ENCODE measurements around the gene ILKAP.

Gene ILKAP

DNA sequence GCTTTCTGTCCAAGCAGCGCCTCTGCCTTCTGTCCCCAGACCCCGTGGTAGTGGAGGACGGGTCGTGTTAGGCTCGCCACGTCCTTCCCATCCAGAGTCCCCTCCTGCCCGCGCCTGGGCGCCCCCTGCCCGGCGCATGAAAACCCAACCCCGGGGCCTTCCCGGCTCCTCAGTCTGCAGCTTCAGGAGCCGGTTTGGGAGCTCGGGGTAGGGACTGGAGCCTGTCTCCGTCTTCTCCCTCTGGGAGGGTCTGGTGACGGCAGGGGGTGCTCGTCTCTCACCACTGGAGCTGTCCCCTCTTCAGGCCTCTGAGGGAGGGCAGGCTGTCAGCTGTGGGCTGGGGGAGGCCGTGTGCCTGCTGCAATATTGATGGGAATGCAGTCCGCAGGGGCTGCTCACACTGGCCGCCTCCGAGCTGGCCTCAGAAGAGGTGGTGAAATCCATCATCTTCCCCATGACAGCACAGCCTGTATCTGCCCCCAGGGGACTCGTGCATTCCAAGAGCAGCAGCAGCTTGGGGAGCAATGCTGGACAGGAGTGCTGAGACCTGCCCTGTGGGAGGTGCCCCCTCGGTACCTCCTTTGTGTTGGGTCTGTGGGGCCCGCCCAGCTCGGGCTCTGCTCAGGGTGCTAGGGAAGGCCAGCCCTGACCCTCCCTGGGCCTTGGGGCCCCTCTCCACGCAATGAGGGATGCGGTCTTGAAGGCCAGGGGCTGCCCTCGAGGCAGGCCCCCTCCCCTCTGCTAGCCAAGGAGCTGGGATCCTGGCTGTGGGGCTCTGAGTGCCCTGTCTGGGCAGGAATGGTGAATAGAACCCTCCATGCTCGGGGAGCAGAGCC is 82.8 kb downstream of the ILKAP start:
- in situ Hi-C loops (cut with HindIII; ENCODE audit: low pct_ligation_motif_present, low pct_unique_long_range_greater_than_20kb, low sequenced_read_pairs) = no loop called here

More for the DNA sequence above, 82.8 kb downstream of the ILKAP start:
- DNase-seq = no peak

All from ACHN (cell line).